Smooth muscle cell (in vitro differentiated cells): ENCODE measurements around the gene SNRNP48. TPM values are rescaled to one million over a fixed set of nuclear protein-coding genes. Genes with fewer than 3 reads are reported as not detected.

Experiments used
- DNase-seq: peaks from one replicate; lab custom pipeline; 2025; ENCODE audit not compliant: unreplicated experiment; lab: John Stamatoyannopoulos, UW
- H2AFZ ChIP-seq: fragments of 200-600 bp; sonication (generic); 2 replicates; pipeline ENCODE4 v1.6.0; 2016; ENCODE audit warnings: antibody characterized with exemption, low read depth, mild to moderate bottlenecking
- H3F3A ChIP-seq: fragments of 200-600 bp; sonication (generic); 2 replicates; pipeline ENCODE4 v1.6.0; 2017; ENCODE audit warnings: antibody characterized with exemption, low read depth
- H3K27ac ChIP-seq: fragments of 200-600 bp; sonication (generic); 2 replicates; pipeline ENCODE4 v1.5.1; 2016; ENCODE audit warnings: low read depth, mild to moderate bottlenecking
- H3K27me3 ChIP-seq: fragments of 200-600 bp; sonication (generic); 2 replicates; pipeline ENCODE4 v1.6.1; 2016; ENCODE audit warnings: low read depth, mild to moderate bottlenecking
- H3K36me3 ChIP-seq: fragments of 200-600 bp; sonication (generic); 2 replicates; pipeline ENCODE4 v1.5.1; 2016; ENCODE audit warnings: low read depth
- H3K4me1 ChIP-seq: fragments of 200-600 bp; sonication (generic); 2 replicates; pipeline ENCODE4 v1.5.1; 2016; ENCODE audit warnings: low read depth
- H3K4me2 ChIP-seq: fragments of 200-600 bp; sonication (generic); 2 replicates; pipeline ENCODE4 v1.6.0; 2016; ENCODE audit warnings: mild to moderate bottlenecking
- H3K4me3 ChIP-seq: fragments of 200-600 bp; sonication (generic); 2 replicates; pipeline ENCODE4 v1.5.1; 2016; ENCODE audit warnings: mild to moderate bottlenecking
- H3K79me2 ChIP-seq: fragments of 200-600 bp; sonication (generic); 2 replicates; pipeline ENCODE4 v1.6.0; 2016; ENCODE audit warnings: low read depth, mild to moderate bottlenecking
- H3K9ac ChIP-seq: fragments of 200-600 bp; sonication (generic); 2 replicates; pipeline ENCODE4 v1.6.0; 2016; ENCODE audit warnings: low read depth
- H3K9me3 ChIP-seq: fragments of 200-600 bp; sonication (generic); replicated peaks from 2 replicates; pipeline ENCODE4 v1.5.1; 2016; ENCODE audit warnings: low read depth
- H4K20me1 ChIP-seq: fragments of 200-600 bp; sonication (generic); 2 replicates; pipeline ENCODE4 v1.6.0; 2016; ENCODE audit warnings: low read depth
- WGBS: methylation state at CpG from one replicate; pipeline ENCODE4 v1.1.7; 2016; ENCODE audit warnings: low lambda C conversion rate; 5-methylcytosine and 5-hydroxymethylcytosine counted together
- polyA plus RNA-seq: library from polyadenylated mRNA; unstranded; fragments of >200 nt; fragmentation: Nextera tagmentation; extraction: Ambion mirVana; gene quantifications from 2 replicates; pipeline ENCODE4 v1.2.1, GENCODE V29; 2016
- total RNA-seq: library from RNA; depleted of rRNA; stranded (reverse); fragments of >200 nt; gene quantifications from 2 replicates; pipeline ENCODE4 v1.2.3, GENCODE V29; 2014
- TF ChIP-seq, protein P1 (sequence below): fragments of 200-600 bp; sonication (generic); IDR thresholded peaks from 2 replicates; pipeline ENCODE4 v1.5.1; 2017; ENCODE audit warnings: borderline replicate concordance, mild to moderate bottlenecking, antibody characterized with exemption; ENCODE audit not compliant: insufficient read depth, poor library complexity, severe bottlenecking

Gene SNRNP48
- total and polyA plus RNA-seq, 2 experiments from 2014 or later, result 3.2 to 11.0 TPM

DNA sequence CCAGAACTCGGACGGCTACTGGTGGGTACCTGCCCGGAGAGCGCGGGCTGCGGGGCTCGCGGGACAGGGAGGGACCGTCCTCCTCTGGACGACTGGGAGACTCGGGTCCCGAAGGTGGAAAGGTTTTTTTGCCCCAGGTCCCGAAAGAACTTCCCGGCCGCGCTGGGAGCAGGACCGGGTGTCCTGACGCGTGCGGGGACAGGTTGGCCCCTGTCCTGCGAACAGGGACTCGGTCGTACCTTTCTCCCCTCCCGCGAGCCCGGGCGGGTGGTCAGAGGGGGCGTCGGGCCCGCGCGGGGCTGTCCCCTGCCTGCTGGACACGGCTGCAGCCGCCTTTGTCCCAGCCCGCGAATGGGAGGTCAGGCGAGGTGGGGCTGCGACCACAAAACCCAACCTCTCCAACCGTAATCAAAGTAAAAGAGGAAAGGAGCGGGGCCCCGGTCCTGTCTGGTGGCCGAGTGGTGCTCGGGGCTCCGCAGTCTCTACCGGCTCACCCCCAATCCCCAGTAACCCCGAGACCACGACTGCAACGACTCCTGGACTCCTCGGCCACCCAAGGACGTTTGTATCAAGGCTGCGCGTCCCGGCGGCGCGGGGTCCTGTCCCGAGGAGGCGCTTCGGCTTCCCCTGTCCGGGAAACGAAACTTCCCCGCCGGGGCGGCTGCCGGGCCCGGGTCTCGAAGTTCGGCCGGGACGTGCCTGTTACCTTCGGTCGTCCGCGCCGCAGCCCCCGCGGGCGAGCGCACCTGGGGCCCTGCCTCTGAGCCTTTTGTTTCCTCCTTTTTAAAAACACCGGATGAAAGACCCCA, 47.7 kb upstream of the SNRNP48 start:
- Histone ChIP-seq H3K4me1 (peaks cover 40% of the 10 kb centered on the region), H3K9me3 (no peaks in the 10 kb centered on the region), H4K20me1 (peaks cover 55% of the 10 kb centered on the region), H3F3A (peaks cover 21% of the 10 kb centered on the region), H3K79me2 (peaks cover 53% of the 10 kb centered on the region), H3K27me3 (no peaks in the 10 kb centered on the region), H3K9ac (peak overlapping the region; percentile 89), H3K4me3 (peak overlapping the region; percentile 93), H2AFZ (peak overlapping the region; percentile 6), H3K36me3 (no peaks in the 10 kb centered on the region), H3K27ac (peak overlapping the region; percentile 87), H3K4me2 (peak overlapping the region; percentile 85)
- no peak for DNase-seq
- WGBS, result under 1% methylated on average over 69 of the region's 80 CpGs
- TF ChIP-seq, protein P1, sequence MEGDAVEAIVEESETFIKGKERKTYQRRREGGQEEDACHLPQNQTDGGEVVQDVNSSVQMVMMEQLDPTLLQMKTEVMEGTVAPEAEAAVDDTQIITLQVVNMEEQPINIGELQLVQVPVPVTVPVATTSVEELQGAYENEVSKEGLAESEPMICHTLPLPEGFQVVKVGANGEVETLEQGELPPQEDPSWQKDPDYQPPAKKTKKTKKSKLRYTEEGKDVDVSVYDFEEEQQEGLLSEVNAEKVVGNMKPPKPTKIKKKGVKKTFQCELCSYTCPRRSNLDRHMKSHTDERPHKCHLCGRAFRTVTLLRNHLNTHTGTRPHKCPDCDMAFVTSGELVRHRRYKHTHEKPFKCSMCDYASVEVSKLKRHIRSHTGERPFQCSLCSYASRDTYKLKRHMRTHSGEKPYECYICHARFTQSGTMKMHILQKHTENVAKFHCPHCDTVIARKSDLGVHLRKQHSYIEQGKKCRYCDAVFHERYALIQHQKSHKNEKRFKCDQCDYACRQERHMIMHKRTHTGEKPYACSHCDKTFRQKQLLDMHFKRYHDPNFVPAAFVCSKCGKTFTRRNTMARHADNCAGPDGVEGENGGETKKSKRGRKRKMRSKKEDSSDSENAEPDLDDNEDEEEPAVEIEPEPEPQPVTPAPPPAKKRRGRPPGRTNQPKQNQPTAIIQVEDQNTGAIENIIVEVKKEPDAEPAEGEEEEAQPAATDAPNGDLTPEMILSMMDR, result no peak

DNA sequence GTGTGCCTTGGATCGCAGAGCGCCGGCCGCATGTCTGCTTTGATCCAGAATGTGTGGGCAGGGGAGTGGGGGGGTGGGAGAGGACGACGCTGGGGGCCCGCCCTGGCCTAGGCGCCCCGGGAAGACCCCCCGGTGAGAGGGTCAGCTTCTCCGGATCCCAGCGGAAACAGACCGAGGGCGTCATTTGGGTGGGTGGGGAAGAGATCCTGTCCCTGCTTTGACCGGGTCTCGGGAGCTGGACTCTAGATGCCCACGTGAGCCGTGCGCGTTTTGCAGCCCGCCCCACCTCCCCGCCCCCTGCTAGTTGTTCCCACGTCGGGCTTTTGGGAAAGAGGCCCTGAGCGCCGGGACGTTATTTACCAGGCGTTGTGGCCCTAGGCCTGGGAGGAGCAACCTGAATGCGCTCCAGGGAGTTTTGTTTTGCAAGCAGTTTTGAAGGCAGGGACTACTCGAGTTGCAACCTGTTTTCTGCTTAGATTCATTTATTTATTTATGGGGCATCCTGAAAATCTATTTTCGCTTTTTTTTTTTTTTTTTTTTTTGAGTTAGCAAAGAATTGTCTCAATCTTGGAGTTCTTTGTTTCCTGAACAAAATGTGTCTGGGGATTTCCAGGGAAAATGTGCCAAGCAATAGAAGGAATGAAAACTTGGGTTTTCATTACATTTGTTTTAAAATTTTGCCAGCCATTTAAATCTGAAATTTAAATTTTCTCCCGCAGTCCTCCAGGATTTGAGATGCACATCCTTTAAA, 46.9 kb upstream of the SNRNP48 start:
- H3K27ac ChIP-seq, result peak overlapping the region; percentile 87
- peak overlapping the region; percentile 6 for H2AFZ ChIP-seq
- H3K4me1 ChIP-seq, result peaks cover 41% of the 10 kb centered on the region
- H3F3A ChIP-seq, result peaks cover 21% of the 10 kb centered on the region
- H3K4me2 ChIP-seq, result peak overlapping the region; percentile 85
- H4K20me1 ChIP-seq, result peaks cover 63% of the 10 kb centered on the region
- H3K9me3 ChIP-seq, result no peaks in the 10 kb centered on the region
- peak overlapping the region; percentile 89 for H3K9ac ChIP-seq
- peak overlapping the region; percentile 93 for H3K4me3 ChIP-seq
- peaks cover 61% of the 10 kb centered on the region for H3K79me2 ChIP-seq
- no peaks in the 10 kb centered on the region for H3K27me3 ChIP-seq
- TF ChIP-seq, protein P1, result no peak
- WGBS, result 2% methylated on average over 20 of the region's 32 CpGs
- no peak for DNase-seq
- H3K36me3 ChIP-seq, result no peaks in the 10 kb centered on the region

DNA sequence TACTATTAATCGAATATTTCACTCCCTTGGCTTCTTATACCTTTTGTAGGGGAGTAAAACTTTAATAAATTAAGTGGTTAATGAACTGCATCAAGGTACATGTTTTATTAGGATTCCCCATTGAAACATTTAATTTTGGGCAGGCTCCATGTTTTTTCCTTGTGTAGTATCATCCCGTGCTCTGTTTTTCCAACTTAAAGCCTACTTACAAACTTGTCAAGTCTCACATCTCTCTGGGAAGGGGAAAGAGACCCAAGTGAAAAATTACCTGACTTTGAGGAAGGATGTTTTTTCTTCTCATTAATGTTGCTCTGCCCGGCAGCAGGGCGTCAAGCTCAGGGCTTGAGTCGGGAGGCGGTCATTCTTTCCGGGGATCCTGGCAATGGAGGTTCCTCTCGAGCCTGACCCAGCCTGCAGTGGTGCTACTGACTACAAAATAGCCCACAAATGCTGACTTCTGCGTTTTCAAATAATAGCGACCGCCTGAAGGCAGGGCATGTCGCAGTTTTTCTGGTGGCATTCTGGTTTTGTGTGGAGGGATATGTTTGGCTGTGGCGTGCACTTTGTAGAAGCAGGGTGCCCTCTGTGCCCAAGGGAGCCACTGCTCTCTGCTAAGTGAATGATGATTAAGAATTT, 46.1 kb upstream of the SNRNP48 start:
- peaks cover 71% of the 10 kb centered on the region for H4K20me1 ChIP-seq
- H3F3A ChIP-seq, result peaks cover 21% of the 10 kb centered on the region
- peaks cover 49% of the 10 kb centered on the region for H3K4me1 ChIP-seq
- H3K4me2 ChIP-seq, result peak overlapping the region; percentile 85
- no peak for DNase-seq
- no peaks in the 10 kb centered on the region for H3K27me3 ChIP-seq
- no peaks in the 10 kb centered on the region for H3K36me3 ChIP-seq
- H3K9ac ChIP-seq, result peak overlapping the region; percentile 89
- peak overlapping the region; percentile 51 for H2AFZ ChIP-seq
- TF ChIP-seq, protein P1, result no peak
- no peaks in the 10 kb centered on the region for H3K9me3 ChIP-seq
- H3K4me3 ChIP-seq, result peak overlapping the region; percentile 93
- peak overlapping the region; percentile 87 for H3K27ac ChIP-seq
- WGBS, result 18% methylated on average over 13 of the region's 13 CpGs
- H3K79me2 ChIP-seq, result peaks cover 69% of the 10 kb centered on the region
